Measurements from ENCODE around the gene SPATS2L. TPM values are rescaled to one million over a fixed set of nuclear protein-coding genes. Genes with fewer than 3 reads are reported as not detected.
A peak's percentile ranks its signal among the peaks of the same experiment; 100 is the strongest.

Gene SPATS2L
- total RNA-seq, 1 experiment from 2014 or later, result 112 TPM

GRCh38 chr2:200411831-200412230, 105.3 kb downstream of the SPATS2L start:
- H3K27ac Mint-ChIP-seq, result 0 out of 2 replicates have a peak overlapping the region, but pooled peaks have one; percentile 15
- ATAC-seq (no peak), DNase-seq (ENCODE audit: low spot score) (no peak)

GRCh38 chr2:200414367-200414766, 107.9 kb downstream of the SPATS2L start:
- H3K27me3 Mint-ChIP-seq (ENCODE audit: low read depth), result no peaks in the 10 kb centered on the region
- CTCF ChIA-PET, result interaction anchor here (0.6 kb wide), 1 partner anchor 11 kb away, joined by 3 read pairs; no protein-coding TSS in a partner anchor
- H3K27ac Mint-ChIP-seq, result 0 out of 2 replicates have a peak overlapping the region, but pooled peaks have one; percentile 10
- H3K4me1 Mint-ChIP-seq, result peaks cover 49% of the 10 kb centered on the region
- TF ChIP-seq ATF2 (CRISPR knock-in tag; IDR thresholded peaks at IDR 0.05; ENCODE audit: borderline replicate concordance, low read depth) (no peak), TEAD4 (CRISPR knock-in tag; IDR thresholded peaks at IDR 0.05) (no peak), ZNF121 (CRISPR knock-in tag; IDR thresholded peaks at IDR 0.05) (peak; percentile 81), TEAD1 (CRISPR knock-in tag; IDR thresholded peaks at IDR 0.05) (no peak), PRRX2 (CRISPR knock-in tag; IDR thresholded peaks at IDR 0.05) (no peak)
- TF ChIP-seq, protein P1, sequence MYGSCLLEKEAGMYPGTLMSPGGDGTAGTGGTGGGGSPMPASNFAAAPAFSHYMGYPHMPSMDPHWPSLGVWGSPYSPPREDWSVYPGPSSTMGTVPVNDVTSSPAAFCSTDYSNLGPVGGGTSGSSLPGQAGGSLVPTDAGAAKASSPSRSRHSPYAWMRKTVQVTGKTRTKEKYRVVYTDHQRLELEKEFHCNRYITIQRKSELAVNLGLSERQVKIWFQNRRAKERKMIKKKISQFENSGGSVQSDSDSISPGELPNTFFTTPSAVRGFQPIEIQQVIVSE (CRISPR knock-in tag; IDR thresholded peaks at IDR 0.05; ENCODE audit: borderline replicate concordance), result no peak
- TF ChIP-seq, protein P2, sequence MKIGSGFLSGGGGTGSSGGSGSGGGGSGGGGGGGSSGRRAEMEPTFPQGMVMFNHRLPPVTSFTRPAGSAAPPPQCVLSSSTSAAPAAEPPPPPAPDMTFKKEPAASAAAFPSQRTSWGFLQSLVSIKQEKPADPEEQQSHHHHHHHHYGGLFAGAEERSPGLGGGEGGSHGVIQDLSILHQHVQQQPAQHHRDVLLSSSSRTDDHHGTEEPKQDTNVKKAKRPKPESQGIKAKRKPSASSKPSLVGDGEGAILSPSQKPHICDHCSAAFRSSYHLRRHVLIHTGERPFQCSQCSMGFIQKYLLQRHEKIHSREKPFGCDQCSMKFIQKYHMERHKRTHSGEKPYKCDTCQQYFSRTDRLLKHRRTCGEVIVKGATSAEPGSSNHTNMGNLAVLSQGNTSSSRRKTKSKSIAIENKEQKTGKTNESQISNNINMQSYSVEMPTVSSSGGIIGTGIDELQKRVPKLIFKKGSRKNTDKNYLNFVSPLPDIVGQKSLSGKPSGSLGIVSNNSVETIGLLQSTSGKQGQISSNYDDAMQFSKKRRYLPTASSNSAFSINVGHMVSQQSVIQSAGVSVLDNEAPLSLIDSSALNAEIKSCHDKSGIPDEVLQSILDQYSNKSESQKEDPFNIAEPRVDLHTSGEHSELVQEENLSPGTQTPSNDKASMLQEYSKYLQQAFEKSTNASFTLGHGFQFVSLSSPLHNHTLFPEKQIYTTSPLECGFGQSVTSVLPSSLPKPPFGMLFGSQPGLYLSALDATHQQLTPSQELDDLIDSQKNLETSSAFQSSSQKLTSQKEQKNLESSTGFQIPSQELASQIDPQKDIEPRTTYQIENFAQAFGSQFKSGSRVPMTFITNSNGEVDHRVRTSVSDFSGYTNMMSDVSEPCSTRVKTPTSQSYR (CRISPR knock-in tag; IDR thresholded peaks at IDR 0.05), result no peak
- no peak for DNase-seq (ENCODE audit: low spot score)
- peaks cover 35% of the 10 kb centered on the region for H3K36me3 Mint-ChIP-seq
- ATAC-seq, result no peak
- H3K9me3 Mint-ChIP-seq, result no peaks in the 10 kb centered on the region
- H3K4me3 Mint-ChIP-seq, result no peak overlapping the region
- POLR2A ChIA-PET, result interaction anchor here (0.9 kb wide), 1 partner anchor 11 kb away, joined by 3 read pairs; no protein-coding TSS in a partner anchor

More at GRCh38 chr2:200411831-200412230, 105.3 kb downstream of the SPATS2L start:
- POLR2A ChIA-PET, result no interaction called here
- peaks cover 16% of the 10 kb centered on the region for H3K36me3 Mint-ChIP-seq
- no peak overlapping the region for H3K4me3 Mint-ChIP-seq
- no peaks in the 10 kb centered on the region for H3K27me3 Mint-ChIP-seq (ENCODE audit: low read depth)
- H3K9me3 Mint-ChIP-seq, result no peaks in the 10 kb centered on the region
- CTCF ChIA-PET, result no interaction called here
- H3K4me1 Mint-ChIP-seq, result peaks cover 49% of the 10 kb centered on the region
- TF ChIP-seq, protein P3, sequence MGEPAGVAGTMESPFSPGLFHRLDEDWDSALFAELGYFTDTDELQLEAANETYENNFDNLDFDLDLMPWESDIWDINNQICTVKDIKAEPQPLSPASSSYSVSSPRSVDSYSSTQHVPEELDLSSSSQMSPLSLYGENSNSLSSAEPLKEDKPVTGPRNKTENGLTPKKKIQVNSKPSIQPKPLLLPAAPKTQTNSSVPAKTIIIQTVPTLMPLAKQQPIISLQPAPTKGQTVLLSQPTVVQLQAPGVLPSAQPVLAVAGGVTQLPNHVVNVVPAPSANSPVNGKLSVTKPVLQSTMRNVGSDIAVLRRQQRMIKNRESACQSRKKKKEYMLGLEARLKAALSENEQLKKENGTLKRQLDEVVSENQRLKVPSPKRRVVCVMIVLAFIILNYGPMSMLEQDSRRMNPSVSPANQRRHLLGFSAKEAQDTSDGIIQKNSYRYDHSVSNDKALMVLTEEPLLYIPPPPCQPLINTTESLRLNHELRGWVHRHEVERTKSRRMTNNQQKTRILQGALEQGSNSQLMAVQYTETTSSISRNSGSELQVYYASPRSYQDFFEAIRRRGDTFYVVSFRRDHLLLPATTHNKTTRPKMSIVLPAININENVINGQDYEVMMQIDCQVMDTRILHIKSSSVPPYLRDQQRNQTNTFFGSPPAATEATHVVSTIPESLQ (CRISPR knock-in tag; IDR thresholded peaks at IDR 0.05), result no peak
- TF ChIP-seq ZNF416 (CRISPR knock-in tag; IDR thresholded peaks at IDR 0.05) (no peak), GABPB1 (CRISPR knock-in tag; IDR thresholded peaks at IDR 0.05) (no peak), ZNF138 (CRISPR knock-in tag; conservative IDR thresholded peaks at IDR 0.05) (no peak), ZNF121 (CRISPR knock-in tag; IDR thresholded peaks at IDR 0.05) (no peak), SOX15 (CRISPR knock-in tag; IDR thresholded peaks at IDR 0.05) (no peak)

DNA sequence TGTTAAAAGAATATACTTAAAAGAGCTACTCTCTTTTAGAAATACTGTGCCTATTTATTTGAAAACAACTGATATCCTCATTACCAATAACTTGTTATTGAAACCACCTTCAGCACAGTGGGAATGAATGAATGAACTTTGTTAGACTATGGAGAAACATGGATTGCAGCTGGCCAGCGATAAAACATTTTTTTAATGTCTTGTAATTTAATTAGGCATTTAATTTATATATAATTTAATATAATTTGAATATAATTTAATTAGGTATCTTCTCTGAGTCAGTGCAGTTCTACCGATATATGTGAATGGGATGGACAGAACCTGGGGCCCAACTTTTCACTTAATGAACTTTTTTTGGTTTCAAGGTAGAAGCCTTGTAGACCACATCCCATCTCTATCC, 109.0 kb downstream of the SPATS2L start:
- CTCF ChIA-PET, result no interaction called here

More for the DNA sequence above, 109.0 kb downstream of the SPATS2L start:
- TF ChIP-seq ZNF416 (CRISPR knock-in tag; IDR thresholded peaks at IDR 0.05), result no peak
- no peak for TF ChIP-seq FOXP1 (CRISPR knock-in tag; IDR thresholded peaks at IDR 0.05; ENCODE audit: borderline replicate concordance)
- TF ChIP-seq HMGA2 (CRISPR knock-in tag; IDR thresholded peaks at IDR 0.05), result peak; percentile 71
- peaks cover 46% of the 10 kb centered on the region for H3K36me3 Mint-ChIP-seq
- no peaks in the 10 kb centered on the region for H3K27me3 Mint-ChIP-seq (ENCODE audit: low read depth)
- H3K4me3 Mint-ChIP-seq, result no peak overlapping the region
- no peak for DNase-seq (ENCODE audit: low spot score)
- H3K4me1 Mint-ChIP-seq, result peaks cover 43% of the 10 kb centered on the region
- no peaks in the 10 kb centered on the region for H3K9me3 Mint-ChIP-seq
- no peak for ATAC-seq
- POLR2A ChIA-PET, result interaction anchor here (0.9 kb wide), 1 partner anchor 9 kb away, joined by 3 read pairs; no protein-coding TSS in a partner anchor
- H3K27ac Mint-ChIP-seq, result no peak overlapping the region; the same call in 1 of the 2 replicates
